Activated CD4-positive, CD25-positive, alpha-beta regulatory T cell (primary cell): ENCODE measurements around the gene PXN.
"Not testable (repeated sequence)": the region's sequence is repeated elsewhere in the genome, so short reads cannot be mapped to it uniquely, and the experiment has no call there.

ENCODE experiments used
- DNase-seq, 4 experiments: peaks; one replicate each; lab custom pipeline; 2025; lab: John Stamatoyannopoulos, UW

Gene PXN

DNA sequence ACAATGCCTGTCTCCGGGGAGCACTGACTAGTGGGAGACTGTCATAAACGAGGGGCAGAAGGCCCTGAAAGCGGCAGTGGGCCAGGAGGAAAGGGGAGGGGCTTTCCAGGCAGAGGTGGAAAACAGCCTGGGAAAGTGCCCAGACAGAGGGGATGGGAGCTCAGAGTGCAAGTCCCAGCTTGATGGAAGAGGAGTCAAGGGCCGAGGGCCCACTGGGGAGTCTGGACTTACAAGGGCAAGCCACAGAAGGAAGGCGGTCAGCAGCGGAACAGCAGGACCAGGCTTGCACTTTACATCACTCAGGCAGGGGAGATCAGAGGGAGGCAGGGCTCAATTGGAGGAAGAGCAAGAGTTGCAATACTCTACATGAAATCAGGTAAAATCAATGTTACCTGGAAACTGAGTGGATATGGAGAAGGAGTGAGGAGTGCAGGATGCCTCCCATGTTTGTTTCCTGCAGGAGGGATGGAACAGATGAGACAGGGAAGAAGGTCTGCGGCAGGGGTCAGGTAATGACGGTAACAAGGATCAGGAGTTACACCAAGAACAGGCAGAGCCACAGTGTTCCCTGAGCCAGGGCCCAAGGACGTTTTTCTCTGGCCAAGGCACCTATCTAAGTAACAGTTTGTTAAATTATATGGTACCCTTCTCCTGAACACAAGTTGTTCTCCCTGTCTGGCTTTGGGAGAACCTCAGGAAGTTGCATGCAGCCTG lies 23.8 kb downstream of the PXN start:
- DNase-seq = no peak

DNA sequence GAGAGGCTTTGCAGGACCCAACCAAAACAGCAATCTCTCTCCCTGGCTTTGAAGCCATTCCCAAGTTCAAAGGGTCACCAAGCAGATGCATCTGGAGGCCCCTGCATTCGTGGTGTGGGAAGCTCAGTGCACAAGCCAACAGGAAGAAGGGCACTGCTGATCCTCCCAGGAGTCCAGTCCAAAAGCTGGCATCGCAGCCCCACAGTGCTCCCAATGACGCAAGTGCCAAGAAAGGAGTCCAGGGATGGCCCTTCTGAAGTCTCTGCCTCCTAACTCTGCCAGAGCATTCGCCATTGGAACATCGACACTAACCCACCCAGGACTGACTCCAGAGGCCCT lies 25.1 kb downstream of the PXN start:
- DNase-seq = no peak

DNA sequence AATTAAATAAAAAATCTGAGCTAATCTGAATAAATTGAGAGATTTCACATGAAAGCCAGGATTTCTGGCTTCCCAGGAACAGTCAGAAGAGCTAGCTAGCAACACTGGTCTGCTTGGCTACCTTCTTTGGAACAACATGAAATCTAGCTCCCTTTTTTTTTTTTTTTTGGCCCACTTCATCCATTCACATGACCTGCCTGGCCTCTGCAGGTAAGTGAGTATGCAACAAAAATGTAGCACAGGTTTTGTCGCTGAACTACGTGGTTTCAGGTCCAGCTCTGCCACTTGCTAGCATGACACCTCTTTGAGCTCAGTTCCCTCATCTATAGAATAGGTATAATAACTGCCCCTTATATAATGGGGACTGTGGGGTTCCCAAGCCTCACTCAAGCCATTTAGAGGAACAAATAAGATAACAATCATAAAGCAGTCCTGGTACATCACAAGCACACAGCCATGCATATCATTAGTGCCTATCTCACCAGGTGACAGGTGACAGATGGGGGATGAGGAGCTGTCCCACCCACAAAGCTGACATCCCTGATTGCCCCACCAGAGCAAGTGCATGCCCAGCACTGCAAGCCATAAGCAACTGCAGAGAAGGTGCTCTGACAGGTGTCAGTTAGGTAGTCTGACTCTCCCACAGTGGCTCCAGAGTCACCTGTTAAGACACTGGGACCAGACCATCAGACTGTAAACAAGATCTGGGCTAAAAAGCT lies 25.6 kb downstream of the PXN start:
- no peak for DNase-seq

DNA sequence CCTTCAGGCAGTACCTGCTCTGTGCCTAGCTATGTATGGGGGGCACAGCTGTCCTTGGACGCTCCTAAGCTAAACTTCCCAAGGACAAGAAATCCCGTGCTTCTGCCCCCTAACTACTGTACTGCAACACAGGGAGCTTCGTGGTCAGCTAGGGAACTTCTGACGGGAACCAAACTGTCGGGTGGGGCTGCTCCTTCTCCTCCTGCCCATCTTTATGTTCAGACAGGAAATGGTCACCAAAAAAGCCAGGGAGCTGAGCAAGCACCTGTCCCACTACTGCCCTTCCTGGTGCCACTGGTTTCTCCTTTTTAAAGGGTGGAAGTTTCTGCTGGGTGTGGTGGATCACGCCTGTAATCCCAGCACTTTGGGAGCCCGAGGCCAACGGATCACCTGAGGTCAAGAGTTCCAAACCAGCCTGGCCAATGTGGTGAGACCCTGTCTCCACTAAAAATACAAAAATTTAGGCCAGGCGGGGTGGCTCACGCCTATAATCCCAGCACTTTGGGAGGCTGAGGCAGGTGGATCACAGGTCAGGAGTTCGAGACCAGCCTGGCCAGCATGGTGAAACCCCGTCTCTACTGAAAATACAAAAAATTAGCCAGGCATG lies 26.6 kb downstream of the PXN start:
- no peak for DNase-seq

DNA sequence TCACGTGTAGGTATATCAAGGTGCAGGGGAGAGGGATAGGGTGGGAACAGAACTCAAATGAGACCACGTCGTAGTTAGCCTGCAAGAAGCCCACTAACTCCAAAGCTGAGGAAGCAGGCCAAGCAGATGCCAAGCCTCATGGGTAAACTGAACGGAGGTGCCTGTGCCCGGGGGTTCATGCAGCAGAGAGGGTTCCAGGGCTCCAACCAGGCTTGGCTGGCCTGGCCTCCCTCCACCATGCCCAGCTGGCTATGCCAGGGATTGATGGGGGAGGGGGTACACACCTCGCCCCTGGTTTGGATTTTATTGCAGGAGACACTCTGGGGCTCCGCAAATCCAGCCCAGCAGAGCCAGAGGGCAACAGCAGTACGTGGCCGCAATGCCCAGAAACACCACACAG lies 27.3 kb downstream of the PXN start:
- DNase-seq = no peak

DNA sequence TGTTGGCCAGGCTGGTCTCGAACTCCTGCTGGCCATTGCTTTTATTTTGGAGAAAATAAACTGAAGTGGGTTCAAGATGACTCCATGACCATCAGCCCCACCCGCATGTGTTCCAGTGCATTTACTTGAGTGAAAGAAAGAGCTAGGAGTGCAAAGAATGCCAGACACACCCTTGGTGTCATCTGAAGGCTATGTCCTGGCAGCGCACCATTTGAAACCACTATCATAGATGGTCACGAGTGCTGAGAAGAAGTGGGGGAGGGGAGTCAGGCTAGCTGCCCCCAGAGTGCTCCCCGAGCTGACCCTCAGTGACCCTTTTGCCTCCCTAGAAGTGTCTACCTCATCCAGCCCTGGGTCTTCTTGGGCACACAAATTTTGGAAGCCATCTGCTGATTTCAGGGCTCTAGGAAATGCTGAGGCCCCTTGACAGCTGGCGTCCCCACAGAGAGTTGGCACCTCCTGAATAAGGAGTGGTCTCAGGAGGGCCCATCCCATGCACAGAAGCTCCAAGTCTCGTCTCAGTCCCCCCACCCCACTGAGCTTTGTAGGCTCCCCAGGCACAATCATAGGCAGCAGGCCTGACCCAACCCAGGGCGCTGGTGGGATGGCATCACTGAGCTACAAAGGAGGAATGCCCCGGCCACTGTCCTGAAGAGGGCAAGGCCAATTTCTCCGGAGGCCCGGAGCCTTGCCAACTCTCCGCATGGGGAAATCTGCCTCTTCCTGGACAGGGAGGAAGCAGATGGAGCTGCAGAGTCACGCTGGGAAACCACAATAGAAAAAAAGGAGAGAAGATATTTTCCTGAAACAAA lies 28.0 kb downstream of the PXN start:
- no peak for DNase-seq

DNA sequence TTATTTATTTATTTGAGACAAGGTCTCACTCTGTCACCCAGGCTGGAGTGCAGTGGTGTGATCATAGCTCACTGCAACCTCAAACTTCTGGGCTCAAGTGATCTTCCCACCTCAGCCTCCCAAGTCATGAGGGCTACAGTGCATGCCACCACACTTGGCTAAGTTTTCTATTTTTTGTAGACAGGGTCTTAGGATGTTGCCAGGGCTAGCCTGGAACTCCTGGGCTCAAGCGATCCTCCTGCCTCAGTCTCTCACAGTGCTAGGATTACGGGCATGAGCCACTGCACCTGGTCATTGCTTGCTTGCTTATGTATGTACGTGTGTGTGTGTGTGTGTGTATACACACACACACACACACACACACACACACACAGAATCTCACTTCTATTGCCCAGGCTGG lies 28.7 kb downstream of the PXN start:
- DNase-seq = not testable (repeated sequence)

DNA sequence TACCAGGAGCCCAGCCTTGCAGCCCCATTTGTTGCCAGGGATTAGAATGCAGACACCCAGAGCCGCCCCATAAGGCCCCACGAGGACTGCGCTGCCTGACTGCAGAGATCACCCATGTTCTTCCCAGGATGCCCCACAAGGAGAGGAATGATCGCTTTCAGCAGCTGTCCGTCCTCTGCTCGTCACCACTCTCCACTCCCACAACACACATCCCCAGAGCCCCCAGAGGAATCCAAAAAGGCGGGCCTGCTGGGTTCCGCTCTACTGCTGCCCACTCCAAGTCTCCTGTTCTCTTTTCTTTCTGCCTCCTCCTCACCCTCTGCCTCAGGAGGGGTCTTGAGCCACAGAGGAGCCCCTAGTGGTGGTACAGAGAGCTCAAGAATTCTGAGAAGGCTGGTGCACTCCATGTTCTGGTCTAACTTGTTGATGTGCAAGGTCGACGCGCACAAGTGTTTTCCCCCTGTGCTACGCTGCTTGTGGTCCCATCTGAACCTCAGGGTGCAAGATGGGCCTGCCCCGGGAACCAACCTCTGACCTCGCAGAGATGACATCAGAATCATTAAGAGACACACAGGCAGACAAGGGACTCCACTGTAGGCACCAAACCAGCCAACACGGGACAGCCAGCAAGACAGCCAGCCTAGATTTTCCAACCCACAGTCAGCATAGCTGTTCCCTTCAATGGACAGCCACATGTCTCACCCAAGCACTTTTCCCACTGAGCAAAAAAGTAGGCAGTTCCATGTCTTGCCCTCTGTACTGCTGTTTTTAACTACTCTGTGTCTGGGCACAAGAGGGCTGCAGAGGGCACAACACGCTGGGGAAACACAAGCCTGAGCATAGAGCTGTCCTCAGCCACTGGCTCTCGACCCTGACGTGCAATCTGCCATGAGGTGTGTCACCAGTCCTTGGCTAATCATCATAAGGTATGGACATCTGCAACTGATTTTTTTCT lies 29.9 kb downstream of the PXN start:
- DNase-seq = no peak

DNA sequence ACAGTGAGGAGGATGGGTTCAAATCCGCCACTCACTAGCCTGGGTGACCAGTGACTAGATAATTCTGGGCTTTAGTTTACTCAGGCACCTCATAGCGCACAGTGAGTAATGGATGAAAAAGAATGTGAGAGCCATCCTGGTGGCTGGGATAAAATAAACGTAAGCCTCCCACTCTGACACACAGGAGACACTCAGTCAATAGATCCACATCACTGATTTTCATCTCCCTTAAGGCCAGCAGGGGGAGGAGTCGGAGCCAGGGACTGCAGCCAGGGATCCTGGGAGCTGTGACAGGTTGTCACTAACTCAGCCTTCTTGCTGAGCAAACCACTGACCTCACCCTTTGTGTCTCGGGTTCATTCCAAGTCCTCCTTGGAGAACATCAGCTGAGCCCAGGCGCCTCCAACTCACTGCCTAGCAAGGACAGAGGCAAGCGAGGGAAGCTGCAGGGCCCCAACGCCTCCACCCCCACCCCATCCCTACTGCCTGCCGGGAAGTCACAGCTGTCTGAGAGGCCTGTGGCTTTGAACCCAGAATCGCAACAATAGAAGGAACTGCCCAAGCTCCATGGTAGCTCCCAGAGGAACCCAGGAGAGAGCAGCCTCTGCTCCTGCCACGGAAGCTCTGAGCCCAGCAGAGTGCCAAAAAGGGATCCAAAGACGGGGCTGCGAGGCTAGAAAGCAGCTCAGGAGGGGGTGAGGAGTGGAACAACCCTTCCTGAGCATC lies 30.7 kb downstream of the PXN start:
- no peak for DNase-seq

DNA sequence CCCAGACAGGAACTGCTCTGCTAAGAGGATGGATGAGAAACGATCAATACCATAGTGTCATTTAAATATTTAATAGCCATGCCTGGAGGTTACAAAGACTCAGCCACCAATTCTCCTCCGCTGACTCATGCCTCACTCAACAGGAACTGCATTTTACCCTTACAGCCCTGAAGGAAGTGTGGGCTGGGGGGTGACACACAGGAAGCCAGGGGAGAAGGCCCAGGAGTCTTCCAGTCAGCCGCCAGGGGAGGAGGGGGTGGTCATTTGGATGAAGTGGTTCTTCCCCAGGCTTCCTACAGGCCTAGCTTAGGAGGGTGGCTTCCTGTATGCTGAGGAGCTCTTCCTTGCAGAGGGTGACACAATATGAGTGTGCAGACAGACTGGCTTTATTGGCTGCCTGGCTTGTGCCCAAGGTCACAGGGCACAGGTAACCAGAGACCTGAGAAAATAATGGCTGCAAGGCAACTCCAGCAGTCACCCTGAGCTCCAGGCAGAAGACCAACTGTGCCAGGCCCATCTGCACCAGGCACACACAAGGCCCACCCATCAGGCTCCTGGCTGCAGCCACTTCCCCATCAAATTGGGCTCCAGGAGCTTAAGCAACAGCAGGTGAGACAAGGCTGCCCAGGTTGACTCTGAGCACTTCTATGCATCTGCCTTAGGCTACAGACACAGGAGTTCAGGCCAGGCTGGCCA lies 34.1 kb downstream of the PXN start:
- DNase-seq = peak; percentile 28 to 51 (median 40)

DNA sequence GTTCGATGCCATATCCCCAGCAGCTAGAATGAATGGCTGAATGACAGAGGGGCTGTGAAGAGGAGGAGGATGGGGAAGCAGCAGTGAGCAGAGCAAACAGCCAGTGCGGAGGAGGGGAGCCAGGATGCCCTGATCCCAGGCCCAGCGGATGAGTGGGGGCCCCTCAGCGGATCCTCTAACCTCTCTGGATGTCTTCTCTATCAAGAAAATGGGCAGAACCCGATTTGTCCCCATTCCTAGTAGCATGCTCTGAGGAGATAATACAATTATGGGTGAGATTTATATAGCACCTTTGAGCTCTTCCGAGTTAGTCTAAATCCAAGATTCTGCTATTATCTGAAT lies 34.6 kb downstream of the PXN start:
- DNase-seq = no peak

DNA sequence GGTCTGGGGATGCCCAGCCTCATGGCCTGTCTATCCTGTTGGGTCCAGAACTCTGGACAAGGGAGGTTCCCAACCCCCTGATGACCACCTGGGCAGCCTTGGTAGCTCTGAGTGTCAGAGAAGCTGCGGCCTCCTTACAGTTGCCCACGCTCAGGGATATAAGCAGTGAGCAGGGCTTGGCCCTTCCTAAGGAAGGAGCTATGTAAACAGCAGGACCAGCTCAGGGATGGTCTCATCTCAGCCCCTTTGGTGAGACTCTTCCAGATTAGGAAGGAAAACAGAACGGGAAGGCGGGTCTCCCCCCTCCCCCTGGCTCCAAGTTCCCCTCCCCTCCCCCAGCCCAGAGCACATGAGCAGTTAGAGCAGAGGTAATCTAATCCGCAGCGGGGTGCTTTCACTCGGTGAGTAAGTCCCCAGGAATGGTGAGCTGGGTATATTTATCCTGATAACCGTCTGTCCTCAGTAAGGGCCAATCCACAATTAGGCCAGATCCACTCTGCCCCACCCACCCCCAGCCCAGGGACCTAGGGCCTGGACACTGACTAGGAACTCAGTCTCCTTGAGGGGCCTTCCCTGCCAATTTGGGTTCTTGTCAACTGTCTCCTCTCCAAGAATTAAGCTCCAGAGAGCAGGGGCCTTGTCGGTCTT lies 35.1 kb downstream of the PXN start:
- no peak for DNase-seq

DNA sequence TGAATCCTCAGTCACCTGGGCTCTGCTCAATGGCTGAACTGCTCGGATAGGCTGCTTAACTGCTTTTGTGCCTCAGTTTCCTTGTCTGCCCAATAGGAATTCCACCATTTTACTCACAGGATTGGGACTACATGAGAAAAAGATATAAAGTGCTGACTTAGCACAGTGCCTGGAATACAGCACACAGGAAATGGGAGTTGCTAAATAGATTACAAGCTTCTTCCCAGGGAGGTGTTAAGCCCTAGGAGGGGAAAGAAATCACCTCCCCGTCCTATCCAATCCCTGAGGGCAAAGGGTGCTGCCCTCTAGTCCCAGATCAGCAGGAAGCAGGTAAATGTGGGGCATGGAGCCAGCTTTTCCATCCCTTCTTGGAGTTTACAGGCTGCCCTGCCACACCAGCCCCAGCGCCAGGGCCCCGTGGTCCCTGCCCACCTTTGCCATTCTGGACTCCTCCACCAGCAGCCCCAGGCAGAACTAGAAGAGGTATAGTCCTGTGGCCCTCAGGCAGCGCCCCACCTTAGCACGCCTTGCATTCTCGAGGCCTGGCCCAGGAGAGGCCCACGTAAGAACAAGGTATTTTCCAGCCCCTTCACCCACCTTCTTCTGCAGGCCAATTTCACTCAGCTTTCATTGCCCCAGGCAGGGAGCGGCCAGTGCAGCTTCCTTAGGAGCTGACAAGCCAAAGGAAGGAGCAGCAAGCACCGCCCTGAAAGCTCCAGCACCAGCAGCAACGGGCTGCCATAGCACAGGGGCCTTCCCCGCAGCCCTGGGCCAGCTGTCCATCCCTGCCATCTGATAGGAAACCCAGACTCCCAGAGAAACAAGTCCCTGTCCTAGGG lies 35.8 kb downstream of the PXN start:
- DNase-seq = no peak

DNA sequence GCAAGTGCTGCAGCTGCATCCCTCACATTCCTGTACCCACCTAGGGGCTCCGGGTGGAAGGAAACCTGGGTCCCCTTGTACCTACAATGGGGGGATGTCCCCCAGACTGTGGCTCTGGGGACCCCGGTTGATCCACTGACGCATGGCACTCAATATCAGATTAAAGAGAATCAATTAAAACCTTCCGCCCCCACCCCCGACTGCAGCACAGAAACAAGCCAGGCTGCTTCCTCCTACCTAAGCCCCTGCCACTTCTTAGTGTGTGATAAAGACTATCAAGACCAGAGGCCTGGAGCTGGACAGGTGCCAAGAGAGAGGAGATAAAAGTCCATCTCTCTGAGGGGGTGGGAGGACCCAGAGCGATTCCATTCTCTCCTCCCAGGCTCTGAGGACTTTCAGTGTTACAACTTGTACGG lies 36.5 kb downstream of the PXN start:
- DNase-seq = no peak

DNA sequence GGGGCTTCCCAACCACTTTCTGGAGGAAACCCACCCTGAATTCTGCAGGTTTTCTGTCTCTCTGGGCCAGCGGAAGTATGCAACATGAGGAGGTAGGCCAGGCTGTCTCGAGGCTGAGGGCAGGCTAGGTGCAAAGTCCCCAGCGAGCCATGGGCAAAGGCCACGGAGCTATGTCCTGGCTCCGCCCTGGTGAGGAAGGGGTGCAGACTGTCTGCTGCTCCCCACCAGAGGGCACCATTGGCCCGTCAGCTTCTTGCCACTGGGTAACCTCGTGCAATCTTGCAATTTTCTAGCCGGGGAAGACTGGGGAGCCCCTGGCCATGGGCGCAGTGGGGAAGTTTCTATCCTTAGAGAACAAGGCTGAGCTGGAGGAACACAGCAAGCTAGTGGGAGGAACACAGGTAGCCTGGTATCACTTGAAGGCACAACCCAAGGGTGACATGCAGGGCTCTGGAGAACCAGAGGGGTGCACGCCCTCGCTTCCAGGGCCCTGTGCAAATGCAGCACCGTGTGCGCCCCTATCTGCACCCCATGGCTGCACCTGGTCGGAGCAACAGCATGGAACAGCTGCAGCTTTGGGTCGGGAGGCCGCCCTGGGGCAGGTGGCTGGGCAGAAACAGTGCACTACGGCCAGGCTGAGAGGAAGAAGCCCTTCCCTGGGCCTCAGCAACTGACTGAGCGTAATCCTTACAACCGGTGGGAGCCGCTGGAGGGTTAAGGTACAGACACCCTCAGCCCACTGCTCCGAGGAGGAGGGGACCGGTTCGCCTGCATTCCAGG lies 37.0 kb downstream of the PXN start:
- DNase-seq = peak; percentile 66 to 88 (median 78)

DNA sequence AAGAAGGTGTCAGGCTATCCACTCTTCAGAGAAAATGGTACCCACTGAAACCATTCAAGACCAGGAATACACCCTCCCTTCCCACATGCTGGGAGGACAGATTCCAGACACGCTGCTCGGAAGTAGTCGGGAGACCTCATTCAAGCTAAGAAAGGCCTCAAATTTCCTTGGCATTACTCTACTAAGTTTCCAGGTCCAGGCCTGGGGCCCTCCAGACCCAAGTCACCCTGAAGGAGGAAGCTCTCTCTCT lies 37.6 kb downstream of the PXN start:
- no peak for DNase-seq

DNA sequence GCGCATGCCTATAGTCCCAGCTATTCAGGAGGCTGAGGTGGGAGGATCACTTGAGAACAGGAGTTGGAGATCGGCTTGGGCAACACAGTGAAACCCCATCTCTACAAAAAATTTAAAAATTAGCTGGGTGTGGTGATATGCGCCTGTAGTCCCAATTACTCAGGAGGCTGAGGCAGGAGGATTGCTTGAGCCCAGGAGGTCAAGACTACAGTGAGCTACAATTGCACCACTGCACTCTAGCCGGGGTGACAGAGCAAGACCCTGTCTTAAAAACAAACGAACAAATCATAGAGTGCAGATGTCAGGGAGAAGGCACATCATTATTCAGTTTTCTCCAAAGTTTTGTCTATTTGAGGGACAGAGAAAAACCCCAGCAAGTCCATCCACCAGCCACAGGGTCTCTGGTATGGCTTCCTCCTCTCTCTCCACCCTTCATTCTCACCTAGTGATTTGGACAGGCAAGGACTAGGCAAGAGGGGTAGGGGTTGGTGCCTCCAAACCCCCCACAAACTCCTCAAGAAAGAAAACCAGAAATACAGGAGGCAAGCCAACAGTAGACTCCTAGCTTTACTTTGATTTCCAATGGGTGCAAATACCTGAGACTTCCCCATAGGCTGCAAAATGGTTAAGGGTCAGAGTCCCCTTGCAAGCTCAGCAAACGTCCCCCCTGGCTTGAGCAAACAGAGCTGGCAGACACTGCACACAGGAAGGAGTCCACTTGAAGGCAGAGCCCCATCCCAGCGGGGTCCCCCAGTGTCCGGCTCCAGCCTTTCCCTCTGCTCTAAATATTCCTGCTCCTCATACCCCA lies 38.1 kb downstream of the PXN start:
- DNase-seq = no peak
